PC-3 (cell line): ENCODE results near the gene MME. TPM values are rescaled to one million over a fixed set of nuclear protein-coding genes. Genes with fewer than 3 reads are reported as not detected.

Source experiments
- ATAC-seq: fragments of 200-7000 bp; cut with Tn5 transposase; 2 replicates; pipeline ENCODE4 v1.9.1; 2020; ENCODE audit warnings: mild to moderate bottlenecking, moderate library complexity
- BruUV-seq: library from RNA; stranded (reverse); fragments of 400-500 nt; replicated peaks from 2 replicates; lab custom pipeline; 2021; lab: Mats Ljungman, UMichigan
- CTCF ChIA-PET: fragments of 300-600 bp; sonication (Branson Sonifier 250); formaldehyde crosslinking; loops from one replicate; lab custom pipeline; 2022; ENCODE audit warnings: antibody characterized with exemption; lab: Charles Lee
- POLR2A ChIA-PET: fragments of 300-600 bp; sonication (Branson Sonifier 250); formaldehyde crosslinking; loops from one replicate; lab custom pipeline; 2022; ENCODE audit warnings: antibody characterized with exemption; ENCODE audit not compliant: unreplicated experiment; lab: Charles Lee
- DNase-seq: peaks from one replicate; pipeline ENCODE4 v3.0.0-alpha.2; 2015
- H2AFZ ChIP-seq: fragments of 300-600 bp; sonication (generic); 2 replicates; pipeline ENCODE4 v1.6.0; 2016; ENCODE audit warnings: antibody characterized with exemption, low read length
- H3F3A ChIP-seq: fragments of 300-600 bp; sonication (generic); one replicate; pipeline ENCODE4 v1.6.0; 2017; ENCODE audit warnings: antibody characterized with exemption, low read length, control low read depth, mild to moderate bottlenecking; ENCODE audit not compliant: unreplicated experiment
- H3K27ac ChIP-seq: fragments of 300-600 bp; sonication (generic); 2 replicates; pipeline ENCODE4 v1.5.1; 2016; ENCODE audit warnings: mild to moderate bottlenecking, low read length
- H3K27me3 ChIP-seq: fragments of 300-600 bp; sonication (generic); 2 replicates; pipeline ENCODE4 v1.6.1; 2016; ENCODE audit warnings: low read length, mixed read lengths
- H3K36me3 ChIP-seq: fragments of 300-600 bp; sonication (generic); 2 replicates; pipeline ENCODE4 v1.6.1; 2016; ENCODE audit warnings: low read depth, mixed run types, low read length, mixed read lengths
- H3K4me1 ChIP-seq: fragments of 300-600 bp; sonication (generic); 2 replicates; pipeline ENCODE4 v1.5.1; 2016; ENCODE audit warnings: low read length; ENCODE audit not compliant: insufficient read depth
- H3K4me2 ChIP-seq: fragments of 300-600 bp; sonication (generic); 2 replicates; pipeline ENCODE4 v1.6.0; 2016; ENCODE audit warnings: low read length
- H3K4me3 ChIP-seq: fragments of 300-600 bp; sonication (generic); 2 replicates; pipeline ENCODE4 v1.5.1; 2016; ENCODE audit warnings: mild to moderate bottlenecking, low read length, mixed read lengths
- H3K79me2 ChIP-seq: fragments of 300-600 bp; sonication (generic); 2 replicates; pipeline ENCODE4 v1.6.1; 2017; ENCODE audit warnings: low read length, mixed read lengths
- H3K9ac ChIP-seq: fragments of 300-600 bp; sonication (generic); 2 replicates; pipeline ENCODE4 v1.6.0; 2016; ENCODE audit warnings: mild to moderate bottlenecking, low read length
- H3K9me2 ChIP-seq: fragments of 300-600 bp; sonication (generic); replicated peaks from 2 replicates; pipeline ENCODE4 v1.6.1; 2016; ENCODE audit warnings: mixed run types, low read length, mixed read lengths
- H3K9me3 ChIP-seq: fragments of 300-600 bp; sonication (generic); 2 replicates; pipeline ENCODE4 v1.6.1; 2016; ENCODE audit warnings: low read length, mixed read lengths
- H4K20me1 ChIP-seq: fragments of 300-600 bp; sonication (generic); 2 replicates; pipeline ENCODE4 v1.6.1; 2016; ENCODE audit warnings: low read length, mixed read lengths
- EZH2 ChIP-seq: fragments of 300-600 bp; sonication (generic); IDR thresholded peaks from one replicate; pipeline ENCODE4 v1.6.1; 2017; ENCODE audit warnings: antibody characterized with exemption, mild to moderate bottlenecking, low read length; ENCODE audit not compliant: unreplicated experiment
- EZH2phosphoT487 ChIP-seq: fragments of 300-600 bp; sonication (generic); IDR thresholded peaks from 2 replicates; pipeline ENCODE4 v1.6.1; 2018; ENCODE audit warnings: mild to moderate bottlenecking, antibody characterized with exemption, low read length, borderline replicate concordance
- intact Hi-C: fragments of 100-400 bp; cut with micrococcal nuclease; formaldehyde crosslinking; loops from 2 replicates; pipeline ENCODE4 v1.9.0; 2023
- total RNA-seq: library from RNA; depleted of rRNA; stranded (reverse); fragments of >200 nt; gene quantifications from 2 replicates; pipeline ENCODE4 v1.2.3, GENCODE V29; 2014
- TF ChIP-seq, protein P1 (sequence below): fragments of 300-600 bp; sonication (generic); conservative IDR thresholded peaks from 2 replicates; pipeline ENCODE4 v1.5.1; 2017; ENCODE audit warnings: antibody characterized with exemption, low read depth, mild to moderate bottlenecking, low read length

The MME gene
- total RNA-seq, 1 experiment from 2014 or later: 1.2 TPM

DNA sequence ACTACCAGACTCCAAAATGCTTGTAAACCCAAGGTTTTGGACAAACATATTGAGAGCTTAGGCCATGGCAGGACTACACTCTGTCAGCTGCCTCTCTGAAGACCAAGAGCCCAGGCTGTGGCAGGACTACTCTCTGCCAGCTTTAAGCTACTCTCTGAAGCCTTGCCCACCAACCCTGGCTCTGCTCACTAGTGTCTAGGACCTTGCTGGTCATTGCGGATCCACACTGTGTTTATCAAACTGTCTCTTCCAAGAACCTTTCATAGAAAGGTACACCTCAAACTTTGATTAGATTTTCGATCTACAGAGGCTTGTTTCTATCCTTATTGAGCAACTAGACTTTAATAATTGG lies 41.9 kb upstream of the MME start:
- ChIA-PET POLR2A (no interaction called here), CTCF (no interaction called here)
- intact Hi-C loops: no loop called here
- H3K4me3 ChIP-seq: no peak overlapping the region
- no peaks in the 10 kb centered on the region for H4K20me1 ChIP-seq
- no peak for TF ChIP-seq EZH2phosphoT487
- TF ChIP-seq, protein P1, sequence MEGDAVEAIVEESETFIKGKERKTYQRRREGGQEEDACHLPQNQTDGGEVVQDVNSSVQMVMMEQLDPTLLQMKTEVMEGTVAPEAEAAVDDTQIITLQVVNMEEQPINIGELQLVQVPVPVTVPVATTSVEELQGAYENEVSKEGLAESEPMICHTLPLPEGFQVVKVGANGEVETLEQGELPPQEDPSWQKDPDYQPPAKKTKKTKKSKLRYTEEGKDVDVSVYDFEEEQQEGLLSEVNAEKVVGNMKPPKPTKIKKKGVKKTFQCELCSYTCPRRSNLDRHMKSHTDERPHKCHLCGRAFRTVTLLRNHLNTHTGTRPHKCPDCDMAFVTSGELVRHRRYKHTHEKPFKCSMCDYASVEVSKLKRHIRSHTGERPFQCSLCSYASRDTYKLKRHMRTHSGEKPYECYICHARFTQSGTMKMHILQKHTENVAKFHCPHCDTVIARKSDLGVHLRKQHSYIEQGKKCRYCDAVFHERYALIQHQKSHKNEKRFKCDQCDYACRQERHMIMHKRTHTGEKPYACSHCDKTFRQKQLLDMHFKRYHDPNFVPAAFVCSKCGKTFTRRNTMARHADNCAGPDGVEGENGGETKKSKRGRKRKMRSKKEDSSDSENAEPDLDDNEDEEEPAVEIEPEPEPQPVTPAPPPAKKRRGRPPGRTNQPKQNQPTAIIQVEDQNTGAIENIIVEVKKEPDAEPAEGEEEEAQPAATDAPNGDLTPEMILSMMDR: no peak
- no peak for TF ChIP-seq EZH2
- no peaks in the 10 kb centered on the region for H3K9me2 ChIP-seq
- H3K79me2 ChIP-seq: no peaks in the 10 kb centered on the region
- no peaks in the 10 kb centered on the region for H3K27me3 ChIP-seq
- H3K9me3 ChIP-seq: no peaks in the 10 kb centered on the region
- no peak overlapping the region for H3K9ac ChIP-seq
- no peak overlapping the region for H3K27ac ChIP-seq
- no TSS peak for BruUV-seq
- H3K4me1 ChIP-seq: no peaks in the 10 kb centered on the region
- H3K4me2 ChIP-seq: no peak overlapping the region
- no peak for DNase-seq
- H2AFZ ChIP-seq: no peak overlapping the region
- no peak for ATAC-seq
- H3K36me3 ChIP-seq: no peaks in the 10 kb centered on the region
- no peaks in the 10 kb centered on the region for H3F3A ChIP-seq

DNA sequence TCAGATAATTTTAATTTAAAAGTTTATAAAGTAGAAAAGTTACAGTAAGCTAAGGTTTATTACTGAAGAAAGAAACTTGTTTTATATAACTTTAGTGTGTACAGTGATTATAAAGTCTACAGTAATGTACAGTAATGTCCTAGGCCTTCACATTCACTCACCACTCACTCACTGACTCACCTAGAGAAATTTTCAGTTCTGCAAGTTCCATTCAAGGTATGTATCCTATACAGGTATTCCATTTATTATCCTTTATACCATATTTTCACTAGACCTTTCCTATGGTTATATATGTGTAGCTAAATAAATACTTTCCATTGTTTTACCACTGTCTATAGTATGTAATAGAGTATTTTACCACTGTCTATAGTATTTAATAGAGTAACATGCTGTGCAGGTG lies 33.2 kb upstream of the MME start:
- Histone ChIP-seq H3K27ac (no peak overlapping the region), H3K4me1 (no peaks in the 10 kb centered on the region), H3K9me2 (no peaks in the 10 kb centered on the region), H3F3A (no peaks in the 10 kb centered on the region), H4K20me1 (no peaks in the 10 kb centered on the region), H3K4me3 (no peak overlapping the region), H3K4me2 (no peak overlapping the region), H3K79me2 (no peaks in the 10 kb centered on the region), H3K9me3 (no peaks in the 10 kb centered on the region), H3K9ac (no peak overlapping the region), H3K27me3 (no peaks in the 10 kb centered on the region), H3K36me3 (no peaks in the 10 kb centered on the region), H2AFZ (no peak overlapping the region)
- intact Hi-C loops: no loop called here
- DNase-seq: no peak
- TF ChIP-seq EZH2phosphoT487 (no peak), EZH2 (no peak)
- TF ChIP-seq, protein P1: no peak
- ATAC-seq: no peak
- POLR2A ChIA-PET: no interaction called here
- CTCF ChIA-PET: no interaction called here
- no TSS peak for BruUV-seq

DNA sequence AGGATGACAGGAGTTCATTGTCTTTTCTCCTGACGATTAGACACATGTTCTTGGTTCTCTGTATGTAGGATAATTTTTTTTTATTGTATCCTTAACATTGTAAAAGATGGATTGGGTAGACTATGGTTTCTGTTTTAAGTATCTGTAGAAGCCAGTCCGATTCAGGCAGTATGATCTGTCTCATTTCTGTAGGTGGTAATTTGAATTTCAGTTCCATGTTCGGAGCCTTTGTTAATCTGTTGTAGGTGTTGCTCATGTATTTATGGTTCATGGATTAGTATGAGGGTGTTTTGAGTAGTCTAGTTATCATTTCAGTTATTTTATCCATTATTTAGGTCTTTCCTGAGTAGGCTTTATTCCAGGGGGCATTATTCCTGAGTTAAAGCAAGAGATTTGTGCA lies 32.4 kb upstream of the MME start:
- Histone ChIP-seq H3K9me2 (no peaks in the 10 kb centered on the region), H3K9me3 (no peaks in the 10 kb centered on the region), H4K20me1 (no peaks in the 10 kb centered on the region), H3K27me3 (no peaks in the 10 kb centered on the region), H3K4me1 (no peaks in the 10 kb centered on the region), H3K36me3 (no peaks in the 10 kb centered on the region), H2AFZ (no peak overlapping the region), H3K79me2 (no peaks in the 10 kb centered on the region), H3K27ac (no peak overlapping the region), H3F3A (no peaks in the 10 kb centered on the region), H3K9ac (no peak overlapping the region), H3K4me2 (no peak overlapping the region), H3K4me3 (no peak overlapping the region)
- intact Hi-C loops: no loop called here
- DNase-seq (no peak), ATAC-seq (no peak)
- ChIA-PET POLR2A (no interaction called here), CTCF (no interaction called here)
- no TSS peak for BruUV-seq
- TF ChIP-seq EZH2: no peak
- no peak for TF ChIP-seq EZH2phosphoT487
- TF ChIP-seq, protein P1: no peak
